ENCODE data around the gene SEMA3D. TPM values are rescaled to one million over a fixed set of nuclear protein-coding genes. Genes with fewer than 3 reads are reported as not detected.

Gene SEMA3D
- total and polyA plus RNA-seq, 10 donors = 4.6 to 210 (median 116) TPM

DNA sequence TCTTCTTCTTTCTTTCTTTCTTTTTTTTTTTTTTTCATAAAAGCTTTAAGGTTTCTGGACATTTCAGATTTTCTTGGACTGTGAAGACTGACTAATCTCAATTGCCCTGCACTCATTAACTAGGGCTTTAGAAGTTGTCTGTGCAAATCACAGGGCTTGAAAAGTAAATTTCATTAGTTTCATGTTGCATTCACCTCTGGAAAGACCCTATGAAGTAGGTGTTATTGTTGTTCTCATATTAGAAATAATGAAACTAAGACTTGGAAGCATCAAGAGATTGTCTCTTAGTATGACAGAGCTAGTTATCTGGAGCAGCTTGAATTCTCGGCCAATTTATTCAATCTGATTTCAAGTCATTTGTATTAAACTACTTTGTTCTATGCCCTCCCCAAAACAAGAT lies 28.2 kb upstream of the SEMA3D start:
- no peak for DNase-seq
- intact Hi-C loops (cut with DNase I; ENCODE audit: low total_unique reads) = no loop called here
- Histone ChIP-seq H3K27ac (no peak overlapping the region), H3K4me3 (no peak overlapping the region), H3K36me3 (no peaks in the 10 kb centered on the region), H3K4me1 (no peaks in the 10 kb centered on the region), H3K9me3 (no peaks in the 10 kb centered on the region), H3K27me3 (replicated peaks in 1 of 7) (no peaks in the 10 kb centered on the region)
- no peak for TF ChIP-seq POLR2AphosphoS5 (IDR thresholded peaks at IDR 0.05)
- TF ChIP-seq POLR2A (IDR thresholded peaks at IDR 0.05) = no peak
- no peak for TF ChIP-seq CTCF (IDR thresholded peaks at IDR 0.05 in 8 of 11, conservative IDR thresholded peaks at IDR 0.05 in 3 of 11)
- WGBS, 5 donors = 62 to 92% (median 81%) methylated on average over 1 of the region's 1 CpG

GRCh38 chr7:85213500-85213899 lies 26.6 kb upstream of the SEMA3D start:
- H3K4me1 ChIP-seq = no peaks in the 10 kb centered on the region
- H3K9me3 ChIP-seq = no peaks in the 10 kb centered on the region
- no peak overlapping the region for H3K27ac ChIP-seq
- 68 to 84% (median 74%) methylated on average over 1 of the region's 1 CpG for WGBS, 5 donors
- H3K36me3 ChIP-seq = no peaks in the 10 kb centered on the region
- H3K27me3 ChIP-seq (replicated peaks in 1 of 7) = no peaks in the 10 kb centered on the region
- intact Hi-C loops (cut with DNase I; ENCODE audit: low total_unique reads) = no loop called here
- no peak overlapping the region for H3K4me3 ChIP-seq
- DNase-seq = no peak
- no peak for TF ChIP-seq CTCF (IDR thresholded peaks at IDR 0.05 in 8 of 11, conservative IDR thresholded peaks at IDR 0.05 in 3 of 11)
- TF ChIP-seq POLR2A (IDR thresholded peaks at IDR 0.05) = no peak
- TF ChIP-seq POLR2AphosphoS5 (IDR thresholded peaks at IDR 0.05) = no peak

DNA sequence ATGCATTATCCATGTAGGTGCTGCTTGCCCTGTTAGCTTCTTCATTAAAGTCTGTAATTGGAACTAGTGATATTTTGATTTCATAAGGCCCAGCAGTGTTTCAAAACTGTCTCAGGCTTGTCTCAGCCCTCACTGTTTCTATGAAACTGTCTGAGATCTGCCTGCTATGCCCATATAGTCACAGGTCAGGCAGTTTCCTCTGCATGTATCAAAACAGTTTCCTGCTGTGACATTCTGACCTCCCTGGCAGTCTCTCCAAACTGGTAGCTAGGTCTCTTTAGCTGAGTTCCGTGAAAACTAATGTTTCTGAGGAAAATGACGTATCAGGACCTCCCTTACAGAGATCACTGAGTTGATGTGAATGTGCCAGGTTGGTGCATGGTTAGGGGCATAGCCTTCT lies 18.9 kb upstream of the SEMA3D start:
- no peaks in the 10 kb centered on the region for H3K27me3 ChIP-seq (replicated peaks in 1 of 7)
- TF ChIP-seq POLR2AphosphoS5 (IDR thresholded peaks at IDR 0.05) (no peak), POLR2A (IDR thresholded peaks at IDR 0.05) (no peak), CTCF (IDR thresholded peaks at IDR 0.05 in 8 of 11, conservative IDR thresholded peaks at IDR 0.05 in 3 of 11) (no peak)
- no peaks in the 10 kb centered on the region for H3K36me3 ChIP-seq
- no peak for DNase-seq
- H3K27ac ChIP-seq = peak overlapping the region in 1 of 8 donors; percentile 3
- intact Hi-C loops (cut with DNase I; ENCODE audit: low total_unique reads) = no loop called here
- H3K4me1 ChIP-seq = peaks cover 0 to 5% (median 0%) of the 10 kb centered on the region in 6 donors
- H3K9me3 ChIP-seq = peaks cover 0 to 5% (median 0%) of the 10 kb centered on the region in 8 donors
- no peak overlapping the region for H3K4me3 ChIP-seq
- WGBS, 5 donors = 33 to 65% (median 51%) methylated on average over 2 of the region's 2 CpGs

DNA sequence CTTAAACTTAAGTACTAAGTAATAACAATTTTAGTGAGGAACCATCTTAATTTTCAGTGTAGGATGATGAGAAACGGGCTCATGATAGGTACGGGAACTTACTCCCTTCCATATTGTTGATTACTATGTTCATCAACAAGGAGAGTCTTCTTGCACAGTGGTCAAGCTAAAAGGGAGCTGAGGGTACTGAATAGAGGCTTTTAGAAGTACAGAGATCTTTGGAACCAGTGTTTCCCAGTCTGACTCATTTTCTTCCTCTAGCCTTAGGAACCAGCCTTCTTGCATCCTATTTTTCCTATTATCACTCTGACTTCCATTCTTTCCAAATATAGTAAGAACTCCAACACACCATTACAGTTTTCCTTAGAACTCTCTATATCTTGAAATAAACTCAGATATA lies 17.6 kb upstream of the SEMA3D start:
- DNase-seq = no peak
- H3K4me3 ChIP-seq = no peak overlapping the region
- peaks cover 0 to 5% (median 0%) of the 10 kb centered on the region in 6 donors for H3K4me1 ChIP-seq
- no peak overlapping the region for H3K27ac ChIP-seq
- H3K9me3 ChIP-seq = peaks cover 0 to 5% (median 0%) of the 10 kb centered on the region in 8 donors
- H3K36me3 ChIP-seq = no peaks in the 10 kb centered on the region
- WGBS, 5 donors = 46 to 90% (median 52%) methylated on average over 2 of the region's 2 CpGs
- no peaks in the 10 kb centered on the region for H3K27me3 ChIP-seq (replicated peaks in 1 of 7)
- TF ChIP-seq POLR2AphosphoS5 (IDR thresholded peaks at IDR 0.05) (no peak), POLR2A (IDR thresholded peaks at IDR 0.05) (no peak), CTCF (IDR thresholded peaks at IDR 0.05 in 8 of 11, conservative IDR thresholded peaks at IDR 0.05 in 3 of 11) (no peak)
- intact Hi-C loops (cut with DNase I; ENCODE audit: low total_unique reads) = no loop called here

Data from spleen (tissue), 11 donors.